Fibroblast of lung (primary cell): ENCODE data around the gene MRPL16. TPM values are rescaled to one million over a fixed set of nuclear protein-coding genes. Genes with fewer than 3 reads are reported as not detected.

Source experiments
- DNase-seq, 2 donors: peaks; one replicate each; pipeline versions ENCODE4 v3.0.0 to v3.0.0-alpha.2; 2010; ENCODE audit warnings: low read depth in 2 of 2
- H2AFZ ChIP-seq: 2 replicates; pipeline ENCODE4 v1.5.1; 2012; ENCODE audit warnings: low read length, control low read depth, inconsistent platforms
- H3K27ac ChIP-seq: 2 replicates; pipeline ENCODE4 v1.5.1; 2011; ENCODE audit warnings: low read length, control low read depth; ENCODE audit not compliant: insufficient read depth
- H3K27me3 ChIP-seq: 2 replicates; pipeline ENCODE4 v1.5.1; 2011; ENCODE audit warnings: mild to moderate bottlenecking, low read length; ENCODE audit not compliant: control insufficient read depth, insufficient read depth
- H3K36me3 ChIP-seq: 2 replicates; pipeline ENCODE4 v1.5.1; 2011; ENCODE audit warnings: low read length; ENCODE audit not compliant: control insufficient read depth, insufficient read depth
- H3K4me1 ChIP-seq: 2 replicates; pipeline ENCODE4 v1.5.1; 2011; ENCODE audit warnings: low read length; ENCODE audit not compliant: control insufficient read depth, insufficient read depth; ENCODE audit errors: extremely low read depth
- H3K4me2 ChIP-seq: 2 replicates; pipeline ENCODE4 v1.5.1; 2011; ENCODE audit warnings: low read length, control low read depth; ENCODE audit not compliant: insufficient read depth; ENCODE audit errors: extremely low read depth
- H3K4me3 ChIP-seq, 4 experiments: fragments of 200-600 bp in 1 of 4; sonication (generic) in 1 of 4; replicated peaks in 1 of 4; 2 replicates each; pipeline ENCODE4 v1.5.1; 2011 to 2016; ENCODE audit warnings: low read length in 4 of 4, low read depth in 3 of 4, mild to moderate bottlenecking in 3 of 4, control low read depth in 2 of 4, inconsistent platforms in 1 of 4, mixed read lengths in 1 of 4; ENCODE audit not compliant: insufficient read depth in 1 of 4; ENCODE audit errors: control extremely low read depth in 1 of 4
- H3K79me2 ChIP-seq: 2 replicates; pipeline ENCODE4 v1.5.1; 2012; ENCODE audit warnings: mild to moderate bottlenecking, low read length, inconsistent platforms; ENCODE audit not compliant: control insufficient read depth, insufficient read depth
- H3K9ac ChIP-seq: 2 replicates; pipeline ENCODE4 v1.5.1; 2011; ENCODE audit warnings: mild to moderate bottlenecking, low read length, control low read depth; ENCODE audit not compliant: insufficient read depth
- H3K9me3 ChIP-seq: 2 replicates; pipeline ENCODE4 v1.5.1; 2012; ENCODE audit warnings: low read depth, low read length; ENCODE audit not compliant: control insufficient read depth, insufficient read depth
- H4K20me1 ChIP-seq: 2 replicates; pipeline ENCODE4 v1.5.1; 2011; ENCODE audit warnings: low read length; ENCODE audit not compliant: control insufficient read depth, insufficient read depth; ENCODE audit errors: extremely low read depth
- EZH2 ChIP-seq: IDR thresholded peaks from 2 replicates; pipeline ENCODE4 v1.5.1; 2012; ENCODE audit warnings: low read length, control low read depth, mild to moderate bottlenecking; ENCODE audit errors: missing control alignments
- polyA plus RNA-seq, 2 donors: library from polyadenylated mRNA; depleted of rRNA in 1 of 2; stranded (reverse) in 1 of 2; unstranded in 1 of 2; fragments of >200 nt; gene quantifications; 2 replicates each; pipeline ENCODE4 v1.2.1, GENCODE V29; 2011 to 2012; ENCODE audit warnings: missing spikeins in 1 of 2
- total RNA-seq: library from RNA; depleted of rRNA; stranded (reverse); fragments of >200 nt; gene quantifications from 2 replicates; pipeline ENCODE4 v1.2.1, GENCODE V29; 2014
- TF ChIP-seq, protein P1 (sequence below), 2 donors: IDR thresholded peaks in 1 of 2; conservative IDR thresholded peaks in 1 of 2; 1 replicate in 1 of 2; 2 replicates in 1 of 2; pipeline ENCODE4 v1.5.1; 2011 to 2012; ENCODE audit warnings: low read length in 2 of 2, control low read depth in 1 of 2, inconsistent platforms in 1 of 2, low read depth in 1 of 2, mild to moderate bottlenecking in 1 of 2

Gene MRPL16
- total and polyA plus RNA-seq, 2 donors (not counting 1 experiment from before 2014, with no cell fraction given) = 43.1 to 64.9 TPM

DNA sequence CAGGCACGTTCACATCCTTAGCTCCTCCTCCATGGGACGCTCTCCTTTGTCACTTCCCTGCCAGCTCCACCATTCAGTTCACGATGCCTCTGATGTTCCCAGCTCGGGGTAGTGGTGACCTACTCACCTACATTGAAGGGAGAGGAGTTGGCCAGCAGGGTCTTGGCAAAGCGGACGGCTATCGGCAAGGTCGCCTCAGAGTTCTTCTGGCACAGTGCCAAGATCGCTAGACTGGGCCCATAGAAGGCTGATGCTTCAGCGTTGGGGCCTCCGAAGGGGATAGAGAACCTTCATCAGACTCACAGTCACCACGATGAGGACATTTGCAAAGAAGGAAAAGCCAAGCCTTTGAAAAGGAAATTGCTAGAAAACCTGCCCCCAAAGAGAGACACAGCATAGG is 31.7 kb upstream of the MRPL16 start:
- Histone ChIP-seq H3K79me2 (no peaks in the 10 kb centered on the region), H3K27ac (no peak overlapping the region), H3K9me3 (no peaks in the 10 kb centered on the region), H3K36me3 (no peaks in the 10 kb centered on the region), H3K4me2 (no peak overlapping the region), H3K4me3 (no peak overlapping the region), H3K27me3 (no peaks in the 10 kb centered on the region), H3K9ac (no peak overlapping the region), H4K20me1 (no peaks in the 10 kb centered on the region), H2AFZ (no peak overlapping the region), H3K4me1 (no peaks in the 10 kb centered on the region)
- TF ChIP-seq, protein P1, sequence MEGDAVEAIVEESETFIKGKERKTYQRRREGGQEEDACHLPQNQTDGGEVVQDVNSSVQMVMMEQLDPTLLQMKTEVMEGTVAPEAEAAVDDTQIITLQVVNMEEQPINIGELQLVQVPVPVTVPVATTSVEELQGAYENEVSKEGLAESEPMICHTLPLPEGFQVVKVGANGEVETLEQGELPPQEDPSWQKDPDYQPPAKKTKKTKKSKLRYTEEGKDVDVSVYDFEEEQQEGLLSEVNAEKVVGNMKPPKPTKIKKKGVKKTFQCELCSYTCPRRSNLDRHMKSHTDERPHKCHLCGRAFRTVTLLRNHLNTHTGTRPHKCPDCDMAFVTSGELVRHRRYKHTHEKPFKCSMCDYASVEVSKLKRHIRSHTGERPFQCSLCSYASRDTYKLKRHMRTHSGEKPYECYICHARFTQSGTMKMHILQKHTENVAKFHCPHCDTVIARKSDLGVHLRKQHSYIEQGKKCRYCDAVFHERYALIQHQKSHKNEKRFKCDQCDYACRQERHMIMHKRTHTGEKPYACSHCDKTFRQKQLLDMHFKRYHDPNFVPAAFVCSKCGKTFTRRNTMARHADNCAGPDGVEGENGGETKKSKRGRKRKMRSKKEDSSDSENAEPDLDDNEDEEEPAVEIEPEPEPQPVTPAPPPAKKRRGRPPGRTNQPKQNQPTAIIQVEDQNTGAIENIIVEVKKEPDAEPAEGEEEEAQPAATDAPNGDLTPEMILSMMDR (conservative IDR thresholded peaks at IDR 0.05 in 1 of 2, IDR thresholded peaks at IDR 0.05 in 1 of 2; ENCODE audit: low read depth in 1 of 2, low read length in 2 of 2) = no peak
- TF ChIP-seq EZH2 = no peak
- DNase-seq = no peak

GRCh38 chr11:59841514-59841913 is 30.9 kb upstream of the MRPL16 start:
- no peak for DNase-seq
- H3K79me2 ChIP-seq = no peaks in the 10 kb centered on the region

GRCh38 chr11:59839615-59840014 is 29.0 kb upstream of the MRPL16 start:
- Histone ChIP-seq H3K9ac (no peak overlapping the region), H3K4me2 (no peak overlapping the region)

More at GRCh38 chr11:59841514-59841913, 30.9 kb upstream of the MRPL16 start:
- Histone ChIP-seq H3K9me3 (no peaks in the 10 kb centered on the region), H3K27me3 (no peaks in the 10 kb centered on the region), H4K20me1 (no peaks in the 10 kb centered on the region), H3K9ac (no peak overlapping the region), H3K4me1 (no peaks in the 10 kb centered on the region), H3K27ac (no peak overlapping the region), H2AFZ (no peak overlapping the region), H3K4me3 (no peak overlapping the region), H3K4me2 (no peak overlapping the region), H3K36me3 (no peaks in the 10 kb centered on the region)
- no peak for TF ChIP-seq EZH2
- TF ChIP-seq, protein P1 (conservative IDR thresholded peaks at IDR 0.05 in 1 of 2, IDR thresholded peaks at IDR 0.05 in 1 of 2; ENCODE audit: low read depth in 1 of 2, low read length in 2 of 2) = no peak

More at GRCh38 chr11:59839615-59840014, 29.0 kb upstream of the MRPL16 start:
- H3K27ac ChIP-seq = no peak overlapping the region
- DNase-seq = no peak
- H2AFZ ChIP-seq = no peak overlapping the region
- H3K4me3 ChIP-seq = no peak overlapping the region
- no peaks in the 10 kb centered on the region for H3K4me1 ChIP-seq
- no peaks in the 10 kb centered on the region for H3K27me3 ChIP-seq
- H4K20me1 ChIP-seq = no peaks in the 10 kb centered on the region
- H3K9me3 ChIP-seq = no peaks in the 10 kb centered on the region
- no peaks in the 10 kb centered on the region for H3K36me3 ChIP-seq
- TF ChIP-seq EZH2 = no peak
- TF ChIP-seq, protein P1 (conservative IDR thresholded peaks at IDR 0.05 in 1 of 2, IDR thresholded peaks at IDR 0.05 in 1 of 2; ENCODE audit: low read depth in 1 of 2, low read length in 2 of 2) = no peak
- no peaks in the 10 kb centered on the region for H3K79me2 ChIP-seq
